HG02981 (cell line): Measurements from ENCODE around the gene CATSPERZ.

ENCODE experiments used
- ATAC-seq: cut with Tn5 transposase; IDR thresholded peaks from one replicate; pipeline ENCODE4 v1.9.1; 2021; ENCODE audit warnings: mild to moderate bottlenecking, moderate library complexity; ENCODE audit not compliant: unreplicated experiment

Gene CATSPERZ, protein sequence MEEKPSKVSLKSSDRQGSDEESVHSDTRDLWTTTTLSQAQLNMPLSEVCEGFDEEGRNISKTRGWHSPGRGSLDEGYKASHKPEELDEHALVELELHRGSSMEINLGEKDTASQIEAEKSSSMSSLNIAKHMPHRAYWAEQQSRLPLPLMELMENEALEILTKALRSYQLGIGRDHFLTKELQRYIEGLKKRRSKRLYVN

GRCh38 chr11:64299847-64300648 is at the start of gene CATSPERZ:
TSS of gene CATSPERZ (plus strand) at chr11:64300358. CDS start at chr11:64300411, 53 bp downstream.
- ATAC-seq, result no peak

DNA sequence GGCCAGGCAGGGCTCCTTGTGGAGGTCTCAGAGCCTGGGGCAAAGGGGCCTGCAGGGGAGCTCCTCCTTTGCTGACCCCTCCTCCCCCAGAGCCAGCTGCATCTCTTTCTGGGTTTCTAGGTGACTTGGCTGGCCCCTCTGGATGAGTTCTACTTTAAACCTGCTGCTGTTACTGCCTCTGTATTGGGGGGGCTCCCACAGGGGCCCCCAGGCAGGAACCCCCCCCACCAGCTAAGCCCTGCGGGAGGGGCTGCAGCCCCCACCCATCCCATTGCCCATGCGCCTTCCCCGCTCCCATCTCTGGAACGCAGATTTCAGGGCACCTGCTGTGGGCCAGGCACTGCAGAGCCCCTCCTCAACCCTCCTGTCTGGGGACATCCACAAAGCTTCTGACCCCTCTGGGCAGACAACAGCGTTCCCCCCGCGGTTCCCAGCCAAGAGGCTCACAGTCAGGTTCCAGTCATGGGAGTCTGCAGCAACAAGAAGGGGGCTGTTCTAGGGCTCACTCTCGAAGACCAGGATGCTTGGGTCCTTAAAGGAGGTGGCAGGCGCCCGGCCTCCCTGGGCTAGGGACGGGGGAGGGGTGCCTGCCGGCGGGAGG is 49.6 kb upstream of the CATSPERZ start:
- ATAC-seq, result no peak

DNA sequence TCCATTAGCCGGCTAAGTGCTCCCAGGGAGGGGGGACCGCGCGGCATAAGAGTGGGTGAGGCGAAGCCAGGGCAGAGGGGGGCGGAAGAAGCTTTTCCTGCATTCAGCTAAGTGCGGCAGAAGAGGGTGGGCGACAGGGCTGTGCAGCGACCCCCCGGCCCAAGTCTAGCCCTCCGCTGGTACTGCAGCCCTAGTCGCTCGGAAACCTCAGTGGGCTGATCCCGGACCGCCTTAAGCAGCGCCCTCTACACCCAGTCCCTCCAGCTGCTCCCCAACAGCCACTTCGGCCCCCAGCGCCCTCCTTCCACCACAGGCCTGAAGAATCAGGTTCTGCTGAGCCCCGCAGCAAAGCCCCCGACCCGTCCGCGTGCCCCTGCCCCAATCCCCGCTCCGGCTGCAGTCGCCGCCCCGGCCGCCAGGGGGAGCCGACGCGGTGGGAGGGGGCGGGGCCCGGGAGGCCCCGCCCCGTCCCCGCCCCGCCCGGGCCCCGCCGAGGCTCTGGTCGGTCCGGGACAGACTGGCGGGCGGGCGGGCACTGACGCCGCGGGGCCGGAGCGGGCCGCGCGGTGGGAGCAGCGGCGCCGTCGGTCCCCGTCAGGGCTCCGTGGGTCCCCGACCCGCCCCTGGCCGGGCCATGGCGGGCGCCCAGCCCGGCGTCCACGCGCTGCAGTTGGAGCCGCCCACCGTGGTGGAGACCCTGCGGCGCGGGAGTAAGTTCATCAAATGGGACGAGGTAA is 49.0 kb upstream of the CATSPERZ start, which contains the start of gene PLCB3:
Gene PLCB3, plus strand, starts transcription at position 515 of the 737 bp plus-strand sequence. Its CDS starts 120 bp downstream, at position 635.
- no peak for ATAC-seq

DNA sequence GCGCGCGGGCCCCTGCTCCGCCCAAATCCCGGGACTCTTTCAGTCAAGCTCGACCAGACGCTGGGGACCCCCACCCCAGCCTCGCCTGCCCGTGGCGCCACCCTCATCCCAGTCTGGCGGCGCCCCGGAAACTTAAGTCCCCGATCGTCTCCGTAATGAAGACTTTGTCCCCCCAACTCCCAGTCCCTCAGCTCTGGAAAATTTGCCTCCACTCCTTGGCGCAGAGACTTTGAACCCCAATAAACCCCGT is 48.5 kb upstream of the CATSPERZ start:
- ATAC-seq, result no peak

- ATAC-seq, result no peak
Observed at GRCh38 chr11:64252003-64252872, 47.9 kb upstream of the CATSPERZ start.

- no peak for ATAC-seq
Observed at GRCh38 chr11:64253043-64253442, 47.1 kb upstream of the CATSPERZ start.

GRCh38 chr11:64253481-64253880 is 46.7 kb upstream of the CATSPERZ start:
- ATAC-seq, result no peak

GRCh38 chr11:64254326-64254725 is 45.8 kb upstream of the CATSPERZ start:
- no peak for ATAC-seq

- no peak for ATAC-seq
Observed at GRCh38 chr11:64255135-64256128, 44.7 kb upstream of the CATSPERZ start.

DNA sequence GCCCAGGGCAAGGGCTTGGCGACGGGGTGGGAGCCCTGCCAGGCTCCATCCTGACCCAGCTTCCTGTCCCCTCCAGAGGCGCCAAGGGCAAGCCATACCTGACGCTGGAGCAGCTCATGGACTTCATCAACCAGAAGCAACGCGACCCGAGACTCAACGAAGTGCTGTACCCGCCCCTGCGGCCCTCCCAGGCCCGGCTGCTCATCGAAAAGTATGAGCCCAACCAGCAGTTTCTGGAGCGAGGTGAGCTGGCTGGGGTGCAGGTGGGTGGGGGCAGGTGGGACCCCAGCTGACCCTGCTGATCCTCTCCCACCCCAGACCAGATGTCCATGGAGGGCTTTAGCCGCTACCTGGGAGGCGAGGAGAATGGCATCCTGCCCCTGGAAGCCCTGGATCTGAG is 43.9 kb upstream of the CATSPERZ start:
- ATAC-seq, result no peak

- ATAC-seq, result no peak
Observed at GRCh38 chr11:64258356-64258755, 41.8 kb upstream of the CATSPERZ start.

DNA sequence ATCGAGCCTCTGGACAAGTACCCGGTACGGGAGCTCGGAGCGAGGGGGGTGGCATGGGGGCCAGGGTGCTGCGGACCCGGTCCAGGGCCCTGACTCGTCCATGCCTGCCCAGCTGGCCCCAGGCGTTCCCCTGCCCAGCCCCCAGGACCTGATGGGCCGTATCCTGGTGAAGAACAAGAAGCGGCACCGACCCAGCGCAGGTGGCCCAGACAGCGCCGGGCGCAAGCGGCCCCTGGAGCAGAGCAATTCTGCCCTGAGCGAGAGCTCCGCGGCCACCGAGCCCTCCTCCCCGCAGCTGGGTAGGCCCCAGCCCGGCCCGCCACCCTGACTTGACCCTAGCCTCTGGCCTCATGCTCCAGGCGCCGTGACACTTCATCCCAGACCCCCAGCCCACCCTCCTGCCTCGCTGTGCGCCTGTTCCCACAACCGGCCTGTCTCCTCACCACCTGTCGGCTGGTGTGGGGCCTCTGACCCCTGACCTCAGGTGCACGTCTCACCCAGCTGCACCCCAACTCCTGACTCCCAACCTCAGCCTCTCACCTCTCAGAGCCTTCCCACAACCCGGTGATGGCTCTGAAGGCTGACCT is 41.1 kb upstream of the CATSPERZ start:
- ATAC-seq, result no peak

DNA sequence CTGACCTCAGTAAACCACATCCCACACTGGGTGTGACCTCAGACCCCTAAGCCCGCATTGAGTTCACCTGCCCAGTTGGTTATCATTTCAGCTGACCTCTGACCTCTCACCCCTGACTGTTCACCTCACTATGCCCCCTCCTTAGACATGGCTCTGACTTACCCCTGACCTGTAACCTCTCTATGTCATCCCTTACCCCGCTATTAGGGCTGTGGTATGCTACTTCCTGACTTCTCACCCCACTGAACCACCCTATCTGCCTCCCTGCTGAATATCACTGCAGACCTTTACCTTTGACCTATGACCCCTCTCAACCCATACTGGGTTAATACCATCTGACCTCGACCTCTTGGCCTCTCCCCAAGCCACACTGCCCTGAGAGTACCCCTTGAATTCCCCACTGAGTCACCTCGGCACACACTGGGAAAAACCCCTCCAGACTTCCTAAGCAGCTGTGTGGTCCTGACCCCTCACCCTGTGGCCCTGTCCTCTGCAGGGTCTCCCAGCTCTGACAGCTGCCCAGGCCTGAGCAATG is 40.6 kb upstream of the CATSPERZ start:
- no peak for ATAC-seq

GRCh38 chr11:64260147-64260708 is 39.9 kb upstream of the CATSPERZ start:
- no peak for ATAC-seq

DNA sequence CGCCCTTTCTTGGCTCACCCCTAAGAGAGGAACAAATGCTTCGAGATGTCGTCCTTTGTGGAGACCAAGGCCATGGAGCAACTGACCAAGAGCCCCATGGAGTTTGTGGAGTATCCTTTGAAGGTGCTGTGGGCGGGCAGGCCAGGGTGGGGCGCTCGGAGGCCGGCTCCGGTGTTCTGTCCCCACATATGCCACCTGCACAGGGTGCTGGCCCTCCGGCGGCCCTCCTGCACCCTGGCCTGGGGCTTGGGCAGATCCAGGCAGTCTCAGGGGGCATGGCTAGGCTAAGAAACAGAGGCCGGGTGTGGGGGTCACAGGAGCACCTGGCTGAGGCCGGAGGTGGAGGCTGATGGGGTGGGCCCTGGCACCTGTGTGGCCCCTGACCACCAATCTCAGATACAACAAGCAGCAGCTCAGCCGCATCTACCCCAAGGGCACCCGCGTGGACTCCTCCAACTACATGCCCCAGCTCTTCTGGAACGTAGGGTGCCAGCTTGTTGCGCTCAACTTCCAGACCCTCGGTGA is 38.5 kb upstream of the CATSPERZ start:
- no peak for ATAC-seq

DNA sequence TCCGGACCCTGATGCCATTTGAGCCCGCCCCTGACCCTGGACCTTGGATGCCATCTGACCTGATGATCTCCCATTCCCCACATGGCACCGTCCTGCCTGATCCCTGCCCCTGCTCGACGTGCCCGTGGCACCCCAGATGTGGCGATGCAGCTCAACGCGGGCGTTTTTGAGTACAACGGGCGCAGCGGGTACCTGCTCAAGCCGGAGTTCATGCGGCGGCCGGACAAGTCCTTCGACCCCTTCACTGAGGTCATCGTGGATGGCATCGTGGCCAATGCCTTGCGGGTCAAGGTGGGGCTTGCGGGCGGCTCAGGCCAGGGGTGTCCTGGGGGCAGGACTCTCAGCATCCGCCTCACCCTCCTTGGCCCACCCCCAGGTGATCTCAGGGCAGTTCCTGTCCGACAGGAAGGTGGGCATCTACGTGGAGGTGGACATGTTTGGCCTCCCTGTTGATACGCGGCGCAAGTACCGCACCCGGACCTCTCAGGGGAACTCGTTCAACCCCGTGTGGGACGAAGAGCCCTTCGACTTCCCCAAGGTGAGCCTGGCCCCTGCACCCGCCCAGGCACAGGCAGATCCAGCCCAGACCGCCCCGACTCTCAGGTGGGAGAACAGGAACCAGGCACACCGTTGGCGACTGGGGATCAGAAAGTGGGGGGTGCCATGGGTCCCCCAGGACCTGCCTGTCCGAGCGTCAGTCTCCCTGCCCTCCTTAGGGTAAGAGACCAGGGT is 37.7 kb upstream of the CATSPERZ start:
- no peak for ATAC-seq
